B cell (primary cell): ENCODE results near the gene TDRD9. TPM values are rescaled to one million over a fixed set of nuclear protein-coding genes. Genes with fewer than 3 reads are reported as not detected.

ENCODE experiments used
- ATAC-seq: fragments of 200-7000 bp; cut with Tn5 transposase; one replicate; pipeline ENCODE4 v1.10.0; 2021; ENCODE audit warnings: low read depth, mild to moderate bottlenecking, moderate number of reproducible peaks, moderate library complexity
- CTCF ChIA-PET: fragments of 350-600 bp; sonication (Branson Sonifier 250); formaldehyde crosslinking; loops from one replicate; lab custom pipeline; 2021; ENCODE audit warnings: antibody characterized with exemption, inconsistent platforms; lab: Charles Lee
- POLR2A ChIA-PET: fragments of 350-600 bp; sonication (Branson Sonifier 250); formaldehyde crosslinking; loops from one replicate; lab custom pipeline; 2021; ENCODE audit warnings: antibody characterized with exemption; lab: Charles Lee
- DNase-seq: peaks from one replicate; pipeline ENCODE4 v3.0.0; 2013
- H2AFZ ChIP-seq: 2 replicates; pipeline ENCODE4 v1.6.1; 2012; ENCODE audit warnings: mild to moderate bottlenecking, low read depth, low read length; ENCODE audit not compliant: insufficient read depth, poor library complexity, severe bottlenecking
- H3K27ac ChIP-seq, 2 donors: 1 replicate in 1 of 2; 2 replicates in 1 of 2; pipeline ENCODE4 v1.5.1; 2012 to 2013; ENCODE audit warnings: low read length in 2 of 2, mild to moderate bottlenecking in 2 of 2, moderate library complexity in 1 of 2
- H3K27me3 ChIP-seq, 4 experiments: fragments of 200-600 bp in 1 of 4; sonication (generic) in 1 of 4; replicated peaks in 1 of 4; 1 replicate in 2 of 4; 2 replicates in 2 of 4; pipeline versions ENCODE4 v1.6.1 to v1.7.0; 2013 to 2016; ENCODE audit warnings: low read length in 3 of 4, mild to moderate bottlenecking in 2 of 4, mixed read lengths in 1 of 4, moderate library complexity in 1 of 4; ENCODE audit not compliant: insufficient read depth in 4 of 4, control insufficient read depth in 3 of 4; ENCODE audit errors: control extremely low read depth in 1 of 4
- H3K36me3 ChIP-seq, 2 experiments: replicated peaks in 1 of 2; 1 replicate in 1 of 2; 2 replicates in 1 of 2; pipeline versions ENCODE4 v1.6.1 to v1.7.1; 2013; ENCODE audit warnings: low read length in 1 of 2; ENCODE audit not compliant: insufficient read depth in 2 of 2, control insufficient read depth in 1 of 2; ENCODE audit errors: control extremely low read depth in 1 of 2, extremely low read depth in 1 of 2
- H3K4me1 ChIP-seq, 2 donors: fragments of 200-600 bp in 1 of 2; sonication (generic) in 1 of 2; 1 replicate in 1 of 2; 2 replicates in 1 of 2; pipeline versions ENCODE4 v1.5.1 to v1.6.1; 2013 to 2017; ENCODE audit warnings: low read length in 2 of 2; ENCODE audit not compliant: control insufficient read depth in 2 of 2, insufficient read depth in 2 of 2
- H3K4me2 ChIP-seq: replicated peaks from 2 replicates; pipeline ENCODE3; 2012; ENCODE audit warnings: mild to moderate bottlenecking, low read depth, low read length; ENCODE audit not compliant: poor library complexity, severe bottlenecking
- H3K4me3 ChIP-seq, 5 experiments: fragments of 200-600 bp in 1 of 5; sonication (generic) in 1 of 5; 1 replicate in 3 of 5; 2 replicates in 2 of 5; pipeline versions ENCODE4 v1.5.1 to v1.7.0; 2011 to 2016; ENCODE audit warnings: low read length in 4 of 5, mild to moderate bottlenecking in 4 of 5, low read depth in 2 of 5, control low read depth in 1 of 5, moderate library complexity in 1 of 5; ENCODE audit not compliant: insufficient read depth in 1 of 5; ENCODE audit errors: control extremely low read depth in 1 of 5, extremely low read depth in 1 of 5
- H3K79me2 ChIP-seq: fragments of 200-600 bp; sonication (generic); one replicate; pipeline ENCODE4 v1.6.0; 2016; ENCODE audit warnings: low read length; ENCODE audit not compliant: control insufficient read depth, insufficient read depth
- H3K9ac ChIP-seq: fragments of 200-600 bp; sonication (generic); 2 replicates; pipeline ENCODE4 v1.6.1; 2017; ENCODE audit warnings: mild to moderate bottlenecking, low read length, moderate library complexity
- H3K9me3 ChIP-seq, 3 donors: one replicate each; pipeline versions ENCODE4 v1.6.1 to v1.7.1; 2013; ENCODE audit warnings: low read length in 2 of 3; ENCODE audit not compliant: control insufficient read depth in 2 of 3, insufficient read depth in 1 of 3; ENCODE audit errors: control extremely low read depth in 1 of 3
- H4K20me1 ChIP-seq: 2 replicates; pipeline ENCODE4 v1.6.0; 2012; ENCODE audit warnings: mild to moderate bottlenecking, low read length; ENCODE audit not compliant: insufficient read depth, control insufficient read depth, poor library complexity, severe bottlenecking
- H3K27ac Mint-ChIP-seq: one replicate; pipeline ENCODE4 v1.8.0; 2021; ENCODE audit warnings: mixed read lengths
- H3K27me3 Mint-ChIP-seq: one replicate; pipeline ENCODE4 v1.8.0; 2021; ENCODE audit warnings: mixed read lengths
- H3K4me1 Mint-ChIP-seq: one replicate; pipeline ENCODE4 v1.8.0; 2021; ENCODE audit warnings: mixed read lengths
- H3K4me3 Mint-ChIP-seq: one replicate; pipeline ENCODE4 v1.8.0; 2021; ENCODE audit warnings: mixed read lengths
- H3K9me3 Mint-ChIP-seq: one replicate; pipeline ENCODE4 v1.8.0; 2022; ENCODE audit warnings: mixed read lengths; ENCODE audit not compliant: insufficient read depth
- CTCF ChIP-seq: fragments of 200-600 bp; IDR thresholded peaks from one replicate; pipeline ENCODE4 v1.8.0; 2022; ENCODE audit warnings: antibody characterized with exemption, mild to moderate bottlenecking
- EZH2 ChIP-seq: IDR thresholded peaks from 2 replicates; pipeline ENCODE4 v1.6.1; 2012; ENCODE audit warnings: borderline replicate concordance, low read depth, mild to moderate bottlenecking, moderate library complexity, low read length; ENCODE audit not compliant: insufficient read depth, poor library complexity, severe bottlenecking
- WGBS: methylation state at CpG from one replicate; pipeline ENCODE4 v1.1.5; 2013; ENCODE audit warnings: missing lambda C conversion rate; ENCODE audit not compliant: insufficient coverage; 5-methylcytosine and 5-hydroxymethylcytosine counted together
- intact Hi-C: fragments of 100-400 bp; cut with micrococcal nuclease; formaldehyde crosslinking; loops from one replicate; pipeline ENCODE4 v1.10.0; 2022
- polyA plus RNA-seq: library from polyadenylated mRNA; depleted of rRNA; stranded (reverse); fragments of >200 nt; gene quantifications from 2 replicates; pipeline ENCODE4 v1.2.3, GENCODE V29; 2012
- total RNA-seq, 2 donors: library from RNA; stranded (reverse); fragments of 120-200 nt in 1 of 2; gene quantifications; 1 replicate in 1 of 2; 2 replicates in 1 of 2; pipeline versions ENCODE4 v1.2.3 to v1.2.4, GENCODE V29; 2013 to 2022

TDRD9 gene
- total and polyA plus RNA-seq, 2 donors (not counting 1 experiment from before 2014, with no cell fraction given) = 1.1 to 2.4 TPM

GRCh38 chr14:104087505-104087904, 159.2 kb downstream of the TDRD9 start:
- Mint-ChIP-seq H3K27ac (no peak overlapping the region), H3K4me3 (no peak overlapping the region), H3K27me3 (peaks cover 21% of the 10 kb centered on the region), H3K9me3 (no peaks in the 10 kb centered on the region), H3K4me1 (peaks cover 3% of the 10 kb centered on the region)
- TF ChIP-seq CTCF = no peak
- TF ChIP-seq EZH2 = no peak
- peaks cover 0 to 2% of the 10 kb centered on the region in 2 donors for H3K4me1 ChIP-seq
- DNase-seq (no peak), ATAC-seq (no peak)
- 93% methylated on average over 11 of the region's 17 CpGs for WGBS
- H3K9me3 ChIP-seq = peaks cover 0 to 7% (median 0%) of the 10 kb centered on the region in 3 donors
- no peaks in the 10 kb centered on the region for H3K36me3 ChIP-seq
- CTCF ChIA-PET = interaction anchor here (1.0 to 1.6 kb wide), 3 partner anchors 9 to 10 kb away, joined by 3 to 9 read pairs (median 3); no protein-coding TSS in a partner anchor
- H4K20me1 ChIP-seq = no peaks in the 10 kb centered on the region
- intact Hi-C loops = no loop called here
- no peak overlapping the region for H2AFZ ChIP-seq
- peaks cover 0 to 33% (median 3%) of the 10 kb centered on the region in 4 experiments for H3K27me3 ChIP-seq
- H3K27ac ChIP-seq = no peak overlapping the region
- no peaks in the 10 kb centered on the region for H3K79me2 ChIP-seq
- no peak overlapping the region for H3K4me3 ChIP-seq
- no peak overlapping the region for H3K4me2 ChIP-seq
- POLR2A ChIA-PET = no interaction called here
- H3K9ac ChIP-seq = no peak overlapping the region

GRCh38 chr14:104087981-104088850, 160.0 kb downstream of the TDRD9 start:
- ChIA-PET CTCF (interaction anchor here (1.6 kb wide), 2 partner anchors 8 to 10 kb away, joined by 3 to 9 read pairs; no protein-coding TSS in a partner anchor), POLR2A (no interaction called here)
- DNase-seq (no peak), ATAC-seq (no peak)
- peaks cover 0 to 2% of the 10 kb centered on the region in 2 donors for H3K4me1 ChIP-seq
- 84% methylated on average over 19 of the region's 23 CpGs for WGBS
- H4K20me1 ChIP-seq = no peaks in the 10 kb centered on the region
- H3K9me3 Mint-ChIP-seq = no peaks in the 10 kb centered on the region
- TF ChIP-seq EZH2 (no peak), CTCF (no peak)
- H3K27ac Mint-ChIP-seq = no peak overlapping the region
- H3K4me2 ChIP-seq = no peak overlapping the region
- no peak overlapping the region for H3K4me3 ChIP-seq
- no peaks in the 10 kb centered on the region for H3K79me2 ChIP-seq
- H3K4me1 Mint-ChIP-seq = peaks cover 3% of the 10 kb centered on the region
- intact Hi-C loops = no loop called here
- no peak overlapping the region for H2AFZ ChIP-seq
- no peaks in the 10 kb centered on the region for H3K36me3 ChIP-seq
- H3K9me3 ChIP-seq = peaks cover 0 to 7% (median 0%) of the 10 kb centered on the region in 3 donors
- no peak overlapping the region for H3K27ac ChIP-seq
- H3K27me3 Mint-ChIP-seq = peaks cover 18% of the 10 kb centered on the region
- no peak overlapping the region for H3K4me3 Mint-ChIP-seq
- H3K9ac ChIP-seq = no peak overlapping the region
- peaks cover 0 to 33% (median 3%) of the 10 kb centered on the region in 4 experiments for H3K27me3 ChIP-seq
